HepG2 (cell line): Measurements from ENCODE around the gene ACAP2. TPM values are rescaled to one million over a fixed set of nuclear protein-coding genes. Genes with fewer than 3 reads are reported as not detected.

Experiments used
- ATAC-seq: fragments of 200-7000 bp; cut with Tn5 transposase; 3 replicates; pipeline ENCODE4 v1.9.1; 2020; ENCODE audit warnings: mild to moderate bottlenecking, moderate library complexity
- BruUV-seq: library from RNA; stranded (reverse); fragments of 400-500 nt; replicated peaks from 2 replicates; lab custom pipeline; 2021; lab: Mats Ljungman, UMichigan
- CTCF ChIA-PET: fragments of 300-600 bp; formaldehyde crosslinking; extraction: SDS; loops from one replicate; lab custom pipeline; 2021; ENCODE audit warnings: low total read pairs, inconsistent platforms, low intra/inter-chr PET ratio; lab: Yijun Ruan, JAX
- POLR2A ChIA-PET: fragments of 350-600 bp; sonication (Branson Sonifier 250); formaldehyde crosslinking; loops from one replicate; lab custom pipeline; 2020; ENCODE audit warnings: antibody characterized with exemption, inconsistent platforms; lab: Yijun Ruan, JAX
- DNase-seq: peaks from one replicate; pipeline ENCODE4 v3.0.0-alpha.2; 2015; ENCODE audit warnings: low spot score
- FAIRE-seq: peaks from 3 replicates; lab custom pipeline; 2011; peaks lifted over from hg19 to GRCh38; lab: Jason Lieb, UNC
- H2AFZ ChIP-seq: one replicate; pipeline ENCODE4 v1.6.1; 2011; ENCODE audit warnings: low read length, inconsistent platforms
- H3K27ac ChIP-seq: fragments of 300-600 bp; 3 replicates; pipeline ENCODE4 v1.8.0; 2011; ENCODE audit warnings: mixed run types, mild to moderate bottlenecking, mixed read lengths, low read length, inconsistent platforms; ENCODE audit not compliant: insufficient read depth; ENCODE audit errors: extremely low read length
- H3K27me3 ChIP-seq, 2 experiments: fragments of 200-600 bp in 1 of 2; 2 replicates in 1 of 2; 3 replicates in 1 of 2; pipeline versions ENCODE4 v1.6.0 to v1.8.0; 2011; ENCODE audit warnings: low read length in 2 of 2, mild to moderate bottlenecking in 2 of 2, moderate library complexity in 2 of 2, inconsistent platforms in 1 of 2; ENCODE audit not compliant: insufficient read depth in 2 of 2, control insufficient read depth in 1 of 2
- H3K36me3 ChIP-seq, 2 experiments: fragments of 200-600 bp in 1 of 2; replicated peaks in 1 of 2; 2 replicates in 1 of 2; 3 replicates in 1 of 2; pipeline versions ENCODE4 v1.5.1 to v1.8.0; 2011; ENCODE audit warnings: low read length in 2 of 2, inconsistent platforms in 1 of 2; ENCODE audit not compliant: insufficient read depth in 2 of 2, control insufficient read depth in 1 of 2
- H3K4me1 ChIP-seq: 2 replicates; pipeline ENCODE4 v1.5.1; 2012; ENCODE audit warnings: low read length, inconsistent platforms; ENCODE audit not compliant: insufficient read depth
- H3K4me2 ChIP-seq: 2 replicates; pipeline ENCODE4 v1.6.0; 2011; ENCODE audit warnings: low read depth, low read length, inconsistent platforms
- H3K4me3 ChIP-seq, 3 experiments: fragments of 200-600 bp in 1 of 3; sonication (generic), shearing (Covaris generic) in 1 of 3; replicated peaks in 1 of 3; 2 replicates each; pipeline ENCODE4 v1.5.1; 2011 to 2016; ENCODE audit warnings: low read length in 3 of 3, inconsistent platforms in 2 of 3, low read depth in 2 of 3, mild to moderate bottlenecking in 2 of 3, control low read depth in 1 of 3, mixed read lengths in 1 of 3; ENCODE audit not compliant: insufficient read depth in 1 of 3
- H3K79me2 ChIP-seq: one replicate; pipeline ENCODE4 v1.6.1; 2011; ENCODE audit warnings: low read length, inconsistent platforms; ENCODE audit not compliant: insufficient read depth
- H3K9ac ChIP-seq: 2 replicates; pipeline ENCODE4 v1.6.0; 2011; ENCODE audit warnings: mild to moderate bottlenecking, low read depth, low read length, inconsistent platforms; ENCODE audit not compliant: insufficient read depth
- H3K9me3 ChIP-seq: 2 replicates; pipeline ENCODE4 v1.5.1; 2012; ENCODE audit warnings: mild to moderate bottlenecking, low read length
- H4K20me1 ChIP-seq: 2 replicates; pipeline ENCODE4 v1.6.0; 2011; ENCODE audit warnings: inconsistent platforms, mild to moderate bottlenecking, low read length, moderate library complexity; ENCODE audit not compliant: insufficient read depth
- CENPX ChIP-seq: sonication (generic); formaldehyde crosslinking; IDR thresholded peaks from 2 replicates; pipeline ENCODE4 v1.9.0; 2021; ENCODE audit warnings: mild to moderate bottlenecking, missing genetic modification reagents, moderate library complexity
- POGZ ChIP-seq: sonication (generic); formaldehyde crosslinking; IDR thresholded peaks from 2 replicates; pipeline ENCODE4 v1.4.0; 2020; ENCODE audit warnings: mild to moderate bottlenecking, missing genetic modification reagents
- RAD21 ChIP-seq: fragments of 450-650 bp; formaldehyde crosslinking; IDR thresholded peaks from 2 replicates; pipeline ENCODE4 v1.5.0; 2020; ENCODE audit warnings: mild to moderate bottlenecking
- SUZ12 ChIP-seq: fragments of 150-350 bp; IDR thresholded peaks from 2 replicates; pipeline ENCODE4 v1.6.1; 2014; ENCODE audit warnings: low read depth, low read length
- ZNF256 ChIP-seq: sonication (generic); formaldehyde crosslinking; conservative IDR thresholded peaks from 2 replicates; pipeline ENCODE4 v1.4.0; 2020; ENCODE audit warnings: missing genetic modification reagents
- ZNF331 ChIP-seq: sonication (generic); formaldehyde crosslinking; IDR thresholded peaks from 2 replicates; pipeline ENCODE4 v1.4.0; 2020; ENCODE audit warnings: missing genetic modification reagents
- ZNF772 ChIP-seq: sonication (generic); formaldehyde crosslinking; IDR thresholded peaks from 2 replicates; pipeline ENCODE4 v1.5.0; 2020; ENCODE audit warnings: mild to moderate bottlenecking, missing genetic modification reagents
- WGBS: methylation state at CpG from one replicate; pipeline ENCODE4 v1.1.6; 2017; ENCODE audit warnings: low lambda C conversion rate; 5-methylcytosine and 5-hydroxymethylcytosine counted together
- in situ Hi-C: cut with HindIII; loops from 2 replicates; pipeline ENCODE4 v1.10.0; 2017; ENCODE audit warnings: low pct_unique_long_range_greater_than_20kb; ENCODE audit not compliant: extremely low pct_ligation_motif_present
- intact Hi-C: fragments of 100-400 bp; cut with micrococcal nuclease; formaldehyde crosslinking; loops from one replicate; pipeline ENCODE4 v1.10.0; 2022; ENCODE audit not compliant: unreplicated experiment
- polyA plus RNA-seq, 8 experiments: library from polyadenylated mRNA; depleted of rRNA in 3 of 8; stranded (reverse) in 7 of 8; unstranded in 1 of 8; fragments of >200 nt; fragmentation: Illumina TruSeq in 4 of 8; extraction: Trizol in 4 of 8; gene quantifications; 2 replicates each; pipeline versions ENCODE4 v1.2.1 to v1.2.3, GENCODE V29; 2011 to 2016; ENCODE audit warnings: low read depth in 4 of 8, missing spikeins in 1 of 8, mixed read lengths in 1 of 8; ENCODE audit not compliant: insufficient read depth in 1 of 8
- total RNA-seq, 5 experiments: library from RNA; depleted of rRNA; stranded (reverse); fragments of >200 nt; fragmentation: Illumina TruSeq; extraction: Trizol; gene quantifications; 2 replicates each; pipeline ENCODE4 v1.2.3, GENCODE V29; 2016; ENCODE audit warnings: low read depth in 1 of 5
- TF ChIP-seq, protein P1 (sequence below): sonication (generic); formaldehyde crosslinking; IDR thresholded peaks from 2 replicates; pipeline ENCODE4 v1.8.0; 2022; ENCODE audit warnings: mild to moderate bottlenecking, missing genetic modification reagents; ENCODE audit not compliant: insufficient replicate concordance
- TF ChIP-seq, protein P2 (sequence below): IDR thresholded peaks from 2 replicates; pipeline ENCODE4 v1.6.1; 2016; ENCODE audit warnings: mild to moderate bottlenecking
- TF ChIP-seq, protein P3 (sequence below): sonication (generic); formaldehyde crosslinking; IDR thresholded peaks from 2 replicates; pipeline ENCODE4 v1.5.0; 2020; ENCODE audit warnings: missing genetic modification reagents, mild to moderate bottlenecking, borderline replicate concordance
- TF ChIP-seq, protein P4 (sequence below): sonication (generic); formaldehyde crosslinking; IDR thresholded peaks from 2 replicates; pipeline ENCODE4 v1.4.0; 2020; ENCODE audit warnings: missing genetic modification reagents
- TF ChIP-seq, protein P5 (sequence below): sonication (generic); formaldehyde crosslinking; IDR thresholded peaks from 2 replicates; pipeline ENCODE4 v1.4.0; 2020; ENCODE audit warnings: missing genetic modification reagents

The ACAP2 gene
- total and polyA plus RNA-seq, 2 of the 13 experiments (the other 11 are each of a cell fraction or from before 2014, with no cell fraction given): 7.3 to 23.9 TPM

DNA sequence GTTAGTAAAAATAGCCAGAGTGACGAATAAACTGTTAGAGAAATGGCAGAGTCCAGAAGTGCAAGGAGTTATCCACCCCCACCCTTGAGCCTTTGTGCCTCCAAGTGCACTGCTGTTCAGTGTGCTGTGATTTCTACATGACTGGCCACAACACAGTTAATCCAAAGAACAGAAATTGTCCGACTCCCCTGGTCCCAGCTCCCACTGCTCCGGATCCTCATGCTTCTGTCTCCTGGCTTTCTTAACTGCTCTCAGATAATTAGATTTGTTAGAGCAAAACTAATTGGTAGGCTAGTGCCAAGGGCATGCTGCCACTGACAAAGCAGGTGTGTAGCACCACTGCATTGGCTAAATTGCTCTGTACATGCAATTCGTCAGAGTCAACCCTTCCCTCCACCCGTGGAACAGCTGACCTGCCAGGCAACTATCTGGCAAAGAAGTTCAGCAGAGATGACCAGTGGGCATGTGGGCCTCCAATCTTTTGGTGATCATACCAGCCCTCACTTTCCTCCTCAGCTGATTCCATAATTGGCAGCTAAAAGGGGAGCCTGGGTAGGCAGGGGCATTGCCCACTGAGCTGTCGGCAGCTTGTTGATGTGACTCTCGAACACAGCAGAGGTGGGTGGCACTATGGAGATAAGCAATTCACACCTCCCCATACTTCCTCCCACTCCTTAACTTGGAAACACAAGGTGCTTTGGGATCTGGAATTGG lies 18.9 kb upstream of the ACAP2 start (continued):
- TF ChIP-seq, protein P1, sequence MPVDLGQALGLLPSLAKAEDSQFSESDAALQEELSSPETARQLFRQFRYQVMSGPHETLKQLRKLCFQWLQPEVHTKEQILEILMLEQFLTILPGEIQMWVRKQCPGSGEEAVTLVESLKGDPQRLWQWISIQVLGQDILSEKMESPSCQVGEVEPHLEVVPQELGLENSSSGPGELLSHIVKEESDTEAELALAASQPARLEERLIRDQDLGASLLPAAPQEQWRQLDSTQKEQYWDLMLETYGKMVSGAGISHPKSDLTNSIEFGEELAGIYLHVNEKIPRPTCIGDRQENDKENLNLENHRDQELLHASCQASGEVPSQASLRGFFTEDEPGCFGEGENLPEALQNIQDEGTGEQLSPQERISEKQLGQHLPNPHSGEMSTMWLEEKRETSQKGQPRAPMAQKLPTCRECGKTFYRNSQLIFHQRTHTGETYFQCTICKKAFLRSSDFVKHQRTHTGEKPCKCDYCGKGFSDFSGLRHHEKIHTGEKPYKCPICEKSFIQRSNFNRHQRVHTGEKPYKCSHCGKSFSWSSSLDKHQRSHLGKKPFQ (CRISPR knock-in tag): no peak
- TF ChIP-seq, protein P2, sequence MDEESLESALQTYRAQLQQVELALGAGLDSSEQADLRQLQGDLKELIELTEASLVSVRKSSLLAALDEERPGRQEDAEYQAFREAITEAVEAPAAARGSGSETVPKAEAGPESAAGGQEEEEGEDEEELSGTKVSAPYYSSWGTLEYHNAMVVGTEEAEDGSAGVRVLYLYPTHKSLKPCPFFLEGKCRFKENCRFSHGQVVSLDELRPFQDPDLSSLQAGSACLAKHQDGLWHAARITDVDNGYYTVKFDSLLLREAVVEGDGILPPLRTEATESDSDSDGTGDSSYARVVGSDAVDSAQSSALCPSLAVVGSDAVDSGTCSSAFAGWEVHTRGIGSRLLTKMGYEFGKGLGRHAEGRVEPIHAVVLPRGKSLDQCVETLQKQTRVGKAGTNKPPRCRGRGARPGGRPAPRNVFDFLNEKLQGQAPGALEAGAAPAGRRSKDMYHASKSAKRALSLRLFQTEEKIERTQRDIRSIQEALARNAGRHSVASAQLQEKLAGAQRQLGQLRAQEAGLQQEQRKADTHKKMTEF: no peak
- TF ChIP-seq, all 625 proteins: peak for 0

DNA sequence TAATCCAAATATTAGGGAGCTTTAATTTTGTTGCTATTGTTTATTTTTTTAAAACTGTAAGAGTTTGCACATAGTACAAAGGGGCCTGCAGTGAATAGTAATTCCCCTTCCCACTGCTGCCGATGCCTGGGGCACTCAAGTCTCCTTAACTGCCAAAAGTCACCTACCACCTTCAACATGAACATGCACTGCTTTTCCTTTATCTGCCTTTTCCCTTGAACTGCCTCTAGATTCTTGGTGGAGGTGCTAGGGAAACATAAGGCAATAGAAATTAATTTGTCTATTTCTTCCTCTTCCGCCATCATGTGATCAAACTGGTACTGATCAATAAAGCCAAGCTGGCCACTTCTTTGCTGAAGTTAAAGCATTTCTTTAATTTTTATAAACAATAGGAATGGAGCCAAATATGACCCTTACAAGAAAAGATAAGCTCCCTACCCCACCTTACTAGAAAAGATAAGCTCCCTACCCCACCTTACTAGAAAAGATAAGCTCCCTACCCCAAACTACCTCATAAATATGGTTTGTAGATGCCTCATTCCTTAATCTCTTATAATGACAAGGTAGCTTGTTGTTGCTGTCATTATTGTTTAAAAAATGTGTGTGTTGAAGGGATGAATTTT lies 17.4 kb upstream of the ACAP2 start:
- DNase-seq (no peak), ATAC-seq (no peak), FAIRE-seq (no peak)
- BruUV-seq: no TSS peak
- no peaks in the 10 kb centered on the region for H3K9me3 ChIP-seq
- intact Hi-C loops: no loop called here
- WGBS: 94% methylated on average over 2 of the region's 2 CpGs
- 0 out of 2 replicates have a peak, but pooled peaks cover 8% of the 10 kb centered on the region for H3K4me1 ChIP-seq
- in situ Hi-C loops: no loop called here
- H3K79me2 ChIP-seq: no peaks in the 10 kb centered on the region
- H2AFZ ChIP-seq: no peak overlapping the region
- H3K36me3 ChIP-seq: no peaks in the 10 kb centered on the region
- H4K20me1 ChIP-seq: no peaks in the 10 kb centered on the region
- H3K9ac ChIP-seq: no peak overlapping the region
- CTCF ChIA-PET: no interaction called here
- 0 out of 5 replicates have a peak, but pooled peaks cover 0 to 2% of the 10 kb centered on the region in 2 experiments for H3K27me3 ChIP-seq
- H3K4me3 ChIP-seq: no peak overlapping the region
- no peak overlapping the region for H3K4me2 ChIP-seq
- no peak overlapping the region for H3K27ac ChIP-seq
- POLR2A ChIA-PET: no interaction called here
- TF ChIP-seq, protein P3, sequence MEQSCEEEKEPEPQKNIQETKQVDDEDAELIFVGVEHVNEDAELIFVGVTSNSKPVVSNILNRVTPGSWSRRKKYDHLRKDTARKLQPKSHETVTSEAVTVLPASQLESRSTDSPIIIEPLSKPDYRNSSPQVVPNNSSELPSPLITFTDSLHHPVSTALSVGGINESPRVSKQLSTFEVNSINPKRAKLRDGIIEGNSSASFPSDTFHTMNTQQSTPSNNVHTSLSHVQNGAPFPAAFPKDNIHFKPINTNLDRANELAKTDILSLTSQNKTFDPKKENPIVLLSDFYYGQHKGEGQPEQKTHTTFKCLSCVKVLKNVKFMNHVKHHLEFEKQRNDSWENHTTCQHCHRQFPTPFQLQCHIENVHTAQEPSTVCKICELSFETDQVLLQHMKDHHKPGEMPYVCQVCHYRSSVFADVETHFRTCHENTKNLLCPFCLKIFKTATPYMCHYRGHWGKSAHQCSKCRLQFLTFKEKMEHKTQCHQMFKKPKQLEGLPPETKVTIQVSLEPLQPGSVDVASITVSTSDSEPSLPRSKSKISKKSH (CRISPR knock-in tag): no peak
- TF ChIP-seq SUZ12 (no peak), ZNF772 (CRISPR knock-in tag) (no peak), CENPX (no peak), ZNF331 (CRISPR knock-in tag) (no peak), ZNF256 (CRISPR knock-in tag) (no peak), POGZ (CRISPR knock-in tag) (no peak), RAD21 (CRISPR knock-in tag) (no peak)
- TF ChIP-seq, protein P4, sequence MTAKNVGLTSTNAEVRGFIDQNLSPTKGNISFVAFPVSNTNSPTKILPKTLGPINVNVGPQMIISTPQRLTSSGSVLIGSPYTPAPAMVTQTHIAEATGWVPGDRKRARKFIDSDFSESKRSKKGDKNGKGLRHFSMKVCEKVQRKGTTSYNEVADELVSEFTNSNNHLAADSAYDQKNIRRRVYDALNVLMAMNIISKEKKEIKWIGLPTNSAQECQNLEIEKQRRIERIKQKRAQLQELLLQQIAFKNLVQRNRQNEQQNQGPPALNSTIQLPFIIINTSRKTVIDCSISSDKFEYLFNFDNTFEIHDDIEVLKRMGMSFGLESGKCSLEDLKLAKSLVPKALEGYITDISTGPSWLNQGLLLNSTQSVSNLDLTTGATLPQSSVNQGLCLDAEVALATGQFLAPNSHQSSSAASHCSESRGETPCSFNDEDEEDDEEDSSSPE: no peak
- TF ChIP-seq, protein P5, sequence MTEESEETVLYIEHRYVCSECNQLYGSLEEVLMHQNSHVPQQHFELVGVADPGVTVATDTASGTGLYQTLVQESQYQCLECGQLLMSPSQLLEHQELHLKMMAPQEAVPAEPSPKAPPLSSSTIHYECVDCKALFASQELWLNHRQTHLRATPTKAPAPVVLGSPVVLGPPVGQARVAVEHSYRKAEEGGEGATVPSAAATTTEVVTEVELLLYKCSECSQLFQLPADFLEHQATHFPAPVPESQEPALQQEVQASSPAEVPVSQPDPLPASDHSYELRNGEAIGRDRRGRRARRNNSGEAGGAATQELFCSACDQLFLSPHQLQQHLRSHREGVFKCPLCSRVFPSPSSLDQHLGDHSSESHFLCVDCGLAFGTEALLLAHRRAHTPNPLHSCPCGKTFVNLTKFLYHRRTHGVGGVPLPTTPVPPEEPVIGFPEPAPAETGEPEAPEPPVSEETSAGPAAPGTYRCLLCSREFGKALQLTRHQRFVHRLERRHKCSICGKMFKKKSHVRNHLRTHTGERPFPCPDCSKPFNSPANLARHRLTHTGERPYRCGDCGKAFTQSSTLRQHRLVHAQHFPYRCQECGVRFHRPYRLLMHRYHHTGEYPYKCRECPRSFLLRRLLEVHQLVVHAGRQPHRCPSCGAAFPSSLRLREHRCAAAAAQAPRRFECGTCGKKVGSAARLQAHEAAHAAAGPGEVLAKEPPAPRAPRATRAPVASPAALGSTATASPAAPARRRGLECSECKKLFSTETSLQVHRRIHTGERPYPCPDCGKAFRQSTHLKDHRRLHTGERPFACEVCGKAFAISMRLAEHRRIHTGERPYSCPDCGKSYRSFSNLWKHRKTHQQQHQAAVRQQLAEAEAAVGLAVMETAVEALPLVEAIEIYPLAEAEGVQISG (CRISPR knock-in tag): no peak
